Measurements from ENCODE around the gene RELB.
A peak's percentile ranks its signal among the peaks of the same experiment; 100 is the strongest.

The RELB gene

GRCh38 chr19:45061965-45062364 lies 60.7 kb downstream of the RELB start:
- no peak for DNase-seq

DNA sequence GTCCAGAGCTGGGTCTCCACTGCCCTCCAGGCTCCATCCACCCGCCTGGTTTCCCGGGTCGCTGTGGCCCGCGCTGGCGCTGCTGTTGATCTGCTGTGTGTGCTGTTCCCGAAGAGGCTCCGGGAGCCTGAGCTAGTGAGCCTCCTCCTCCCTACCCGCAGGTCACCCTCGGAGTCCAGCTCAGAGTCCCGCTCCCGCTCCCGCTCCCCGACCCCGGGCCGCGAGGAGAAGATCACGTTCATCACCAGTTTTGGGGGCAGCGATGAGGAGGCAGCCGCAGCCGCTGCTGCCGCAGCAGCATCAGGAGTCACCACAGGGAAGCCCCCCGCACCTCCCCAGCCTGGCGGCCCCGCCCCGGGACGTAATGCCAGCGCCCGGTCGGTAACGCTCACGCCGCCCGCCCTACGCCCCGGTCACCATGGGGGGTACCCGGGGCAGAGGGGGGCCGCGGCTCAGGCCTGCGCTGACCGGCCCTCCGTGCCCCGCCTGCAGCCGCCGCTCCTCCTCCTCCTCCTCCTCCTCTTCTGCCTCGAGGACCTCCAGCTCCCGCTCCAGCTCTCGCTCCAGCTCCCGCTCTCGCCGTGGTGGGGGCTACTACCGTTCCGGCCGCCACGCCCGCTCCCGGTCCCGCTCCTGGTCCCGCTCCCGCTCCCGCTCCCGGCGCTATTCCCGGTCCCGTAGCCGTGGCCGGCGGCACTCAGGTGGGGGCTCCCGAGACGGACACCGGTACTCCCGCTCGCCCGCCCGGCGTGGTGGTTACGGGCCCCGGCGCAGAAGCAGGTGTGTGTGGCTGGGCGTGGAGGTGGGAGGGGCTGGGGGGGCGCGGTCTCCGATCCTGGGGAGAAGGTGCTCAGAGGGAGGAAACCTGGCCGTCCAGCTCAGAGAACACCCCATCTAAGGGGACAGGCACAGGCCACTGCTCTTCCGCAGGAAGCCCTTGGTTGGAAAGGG lies 62.9 kb downstream of the RELB start:
- DNase-seq: no peak

DNA sequence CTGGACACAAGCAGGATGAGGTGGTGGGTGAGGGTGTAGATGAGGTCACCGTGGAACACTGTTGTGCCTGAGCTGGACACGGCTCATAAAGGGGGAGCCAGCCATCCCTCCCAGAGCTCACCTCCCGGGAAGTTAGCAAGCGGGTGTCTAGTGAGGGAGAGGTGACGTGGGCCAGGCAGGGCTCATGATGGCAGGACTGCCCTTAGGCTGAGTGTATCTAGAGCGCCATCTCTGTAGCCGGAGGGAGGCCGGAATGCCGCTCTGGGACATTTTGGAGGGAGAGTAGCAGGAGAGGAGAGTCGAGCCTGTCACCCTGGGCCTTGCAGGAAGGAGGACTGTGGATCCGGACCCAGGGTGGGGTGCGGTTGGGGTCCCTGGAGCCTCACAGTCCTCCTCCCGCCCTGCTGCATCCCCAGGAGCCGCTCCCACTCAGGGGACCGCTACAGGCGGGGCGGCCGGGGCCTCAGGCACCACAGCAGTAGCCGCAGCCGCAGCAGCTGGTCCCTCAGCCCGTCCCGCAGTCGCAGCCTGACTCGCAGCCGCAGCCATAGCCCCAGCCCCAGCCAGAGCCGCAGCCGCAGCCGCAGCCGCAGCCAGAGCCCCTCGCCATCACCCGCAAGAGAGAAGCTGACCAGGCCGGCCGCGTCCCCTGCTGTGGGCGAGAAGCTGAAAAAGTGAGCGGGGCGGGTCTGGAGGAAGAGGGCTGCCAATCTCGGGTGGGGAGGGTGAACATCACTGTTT lies 65.8 kb downstream of the RELB start:
- DNase-seq: no peak

DNA sequence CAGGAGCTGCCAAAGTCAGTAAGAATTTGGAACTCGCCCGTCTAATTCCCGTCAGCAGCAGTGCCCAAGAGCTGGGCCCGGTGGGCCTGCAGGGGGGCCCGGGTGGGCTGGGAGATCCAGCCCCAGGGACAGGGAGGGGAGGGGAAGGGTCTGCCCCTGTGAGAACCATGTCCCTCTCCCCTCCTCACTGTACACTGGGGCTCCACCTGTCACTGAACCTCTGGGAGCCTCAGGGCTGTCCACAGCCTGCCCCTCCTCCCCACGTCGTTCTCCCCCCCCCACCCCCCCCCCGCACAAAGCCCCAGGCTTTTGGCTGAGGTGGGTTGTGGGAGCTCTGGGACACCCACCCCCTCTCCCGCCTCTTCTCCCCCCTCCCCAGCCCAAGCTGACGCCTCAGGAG lies 66.8 kb downstream of the RELB start:
- DNase-seq: no peak

DNA sequence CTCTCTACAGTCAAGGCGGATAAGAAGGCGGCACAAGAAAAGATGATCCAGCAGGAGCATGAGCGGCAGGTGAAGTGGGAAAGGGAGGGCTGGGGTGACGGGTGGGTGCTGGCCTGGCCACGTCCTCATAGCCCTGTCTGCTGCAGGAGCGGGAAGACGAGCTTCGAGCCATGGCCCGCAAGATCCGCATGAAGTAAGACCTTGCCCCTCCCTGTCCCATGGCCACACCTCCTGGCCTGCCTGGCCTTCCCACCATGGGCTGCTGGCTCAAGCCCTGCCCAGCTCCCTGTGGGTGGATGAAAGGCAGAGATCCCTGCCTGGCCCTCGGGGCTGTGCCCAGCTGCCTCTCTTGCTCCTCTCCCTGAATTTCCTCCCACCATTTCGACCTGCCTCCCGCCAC lies 67.8 kb downstream of the RELB start:
- no peak for DNase-seq

DNA sequence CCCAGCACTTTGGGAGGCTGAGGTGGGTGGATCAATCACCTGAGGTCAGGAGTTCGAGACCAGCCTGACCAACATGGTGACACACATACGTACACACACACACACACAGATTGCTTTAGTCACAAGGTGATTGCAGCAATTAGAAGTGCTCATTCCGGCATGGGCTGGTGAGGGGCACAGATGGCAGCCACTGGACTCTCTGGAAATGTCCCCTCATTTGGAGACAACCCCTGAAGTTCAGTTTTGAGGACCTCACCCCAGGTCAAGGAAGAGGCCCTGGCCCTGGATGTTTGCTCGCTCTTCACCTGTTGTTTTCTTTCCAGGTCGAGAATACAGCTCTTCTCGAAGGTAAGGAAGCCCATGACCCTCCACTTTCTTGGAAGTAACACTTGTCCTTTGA lies 69.0 kb downstream of the RELB start:
- DNase-seq: no peak

DNA sequence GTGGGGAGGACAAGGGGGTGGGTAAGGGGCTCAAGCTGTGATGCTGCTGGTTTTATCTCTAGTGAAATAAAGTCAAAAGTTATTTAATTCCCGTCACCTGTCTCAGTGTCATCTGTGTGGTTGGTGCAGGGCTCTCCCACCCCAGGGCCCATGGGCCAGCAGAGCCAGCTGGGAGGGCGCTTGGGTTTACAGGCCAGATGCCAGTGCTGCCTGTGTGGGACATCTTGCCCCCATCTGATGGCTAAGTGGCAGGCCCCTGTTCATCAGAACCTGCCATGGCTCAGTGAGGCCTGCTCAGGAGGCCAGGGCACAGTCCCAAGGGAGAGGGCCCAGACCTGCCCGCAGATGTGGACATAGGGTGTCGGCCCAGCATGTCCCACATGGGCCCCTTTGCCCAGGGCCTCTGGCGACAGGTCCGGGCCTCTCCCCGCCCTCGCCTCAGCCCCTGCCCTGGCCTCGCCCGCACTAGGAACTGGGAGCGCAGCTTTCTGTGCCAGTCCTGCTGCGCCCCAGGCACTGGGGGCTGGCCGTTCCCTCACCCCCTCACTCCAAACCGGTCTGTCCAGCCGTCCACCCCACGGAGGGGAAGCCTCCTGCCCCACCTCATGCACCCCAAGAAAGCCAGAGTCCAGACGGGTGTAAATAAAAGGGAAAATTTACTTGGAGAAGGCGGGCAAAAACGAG lies 69.7 kb downstream of the RELB start:
- no peak for DNase-seq

- DNase-seq: no peak
Measured at GRCh38 chr19:45071545-45071938, 70.3 kb downstream of the RELB start.

DNA sequence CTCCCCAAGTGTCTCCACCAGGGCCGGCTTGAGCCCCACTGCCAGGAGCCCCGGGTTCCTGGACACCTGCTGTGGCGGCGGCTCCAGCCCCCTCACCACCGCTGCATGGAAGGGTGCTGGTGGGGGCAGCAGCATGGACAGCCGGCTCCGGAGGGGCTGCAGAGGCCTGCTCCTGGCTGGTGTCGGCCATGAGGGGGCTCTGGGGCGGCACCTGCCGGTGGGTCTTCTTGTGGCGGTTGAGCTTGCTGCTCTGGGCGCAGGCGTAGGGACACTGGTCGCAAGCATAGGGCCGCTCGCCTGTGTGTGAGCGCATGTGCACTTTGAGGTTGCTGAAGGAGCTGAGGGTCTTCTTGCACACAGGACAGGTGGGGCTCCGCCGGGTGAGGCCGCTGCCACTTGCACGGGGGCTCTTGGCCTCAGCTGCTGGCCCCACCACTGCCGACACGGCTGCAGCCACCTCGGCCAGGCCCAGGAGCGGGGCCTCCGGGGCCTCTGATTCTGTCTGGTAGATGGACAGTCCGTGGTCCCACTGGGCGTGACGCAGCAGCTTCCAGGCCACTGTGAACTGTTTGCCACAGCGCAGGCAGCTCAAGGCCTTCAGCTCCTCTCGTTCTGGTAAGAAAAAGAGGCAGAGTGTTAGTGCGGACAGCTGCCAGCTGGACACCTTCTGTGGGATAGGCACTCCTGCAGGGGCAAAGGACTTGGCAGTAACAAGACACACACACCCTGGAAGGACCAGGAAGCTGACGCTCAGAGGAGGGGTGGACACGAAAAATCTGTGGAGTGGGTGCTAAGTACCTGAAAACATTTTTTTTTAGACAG lies 70.9 kb downstream of the RELB start:
- no peak for DNase-seq

- DNase-seq: no peak
Measured at GRCh38 chr19:45074744-45075300, 73.6 kb downstream of the RELB start.

GRCh38 chr19:45075301-45076028 lies 74.2 kb downstream of the RELB start:
- DNase-seq: peak; percentile 26

- peak; percentile 80 for DNase-seq
Measured at GRCh38 chr19:45076029-45076850, 75.0 kb downstream of the RELB start, which contains the start of gene ZNF296. ZNF296 (minus strand) TSS chr19:45076478; CDS start chr19:45076373, 105 bp downstream.

DNA sequence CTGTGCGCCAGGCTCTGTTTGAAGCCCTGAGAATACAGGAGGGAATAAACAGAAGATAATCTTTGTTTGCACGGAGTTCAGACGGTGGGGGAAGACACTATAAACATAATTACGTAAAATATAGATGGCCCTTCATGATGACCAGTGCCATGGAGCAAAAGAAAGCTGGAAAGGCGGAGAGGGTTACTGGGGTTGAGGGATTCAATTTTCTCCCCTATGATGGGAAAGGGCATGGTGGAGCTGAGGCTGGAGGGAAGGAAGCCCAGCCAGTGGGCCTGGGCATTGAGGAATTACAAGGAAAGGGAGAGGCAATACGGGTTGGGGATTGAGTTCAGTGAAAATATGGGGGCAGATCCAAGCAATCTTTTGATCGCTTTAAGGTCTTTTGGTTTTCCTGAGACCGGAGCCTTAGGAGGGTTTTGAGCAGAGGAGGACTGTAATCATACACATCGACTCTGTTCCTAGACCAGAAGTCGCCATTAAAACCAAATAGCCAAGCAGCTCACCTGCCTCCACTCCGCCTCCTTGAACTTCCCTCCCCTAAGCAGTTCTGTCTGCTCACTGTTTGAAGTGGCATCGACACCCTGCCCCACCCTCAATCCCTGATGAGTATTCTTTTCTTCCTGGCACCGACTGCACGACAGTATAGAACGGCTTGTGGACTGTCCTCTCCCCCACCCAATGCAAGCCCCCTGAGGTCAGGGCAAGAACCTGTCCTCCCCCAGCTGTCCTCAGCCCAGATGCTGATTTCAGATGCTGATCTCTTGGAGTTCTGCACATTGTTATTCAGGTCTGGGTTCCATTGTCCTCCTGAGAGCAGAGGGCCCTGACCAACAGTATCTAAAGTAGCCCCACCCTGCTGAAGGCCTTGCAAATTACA lies 75.8 kb downstream of the RELB start:
- DNase-seq: no peak

DNA sequence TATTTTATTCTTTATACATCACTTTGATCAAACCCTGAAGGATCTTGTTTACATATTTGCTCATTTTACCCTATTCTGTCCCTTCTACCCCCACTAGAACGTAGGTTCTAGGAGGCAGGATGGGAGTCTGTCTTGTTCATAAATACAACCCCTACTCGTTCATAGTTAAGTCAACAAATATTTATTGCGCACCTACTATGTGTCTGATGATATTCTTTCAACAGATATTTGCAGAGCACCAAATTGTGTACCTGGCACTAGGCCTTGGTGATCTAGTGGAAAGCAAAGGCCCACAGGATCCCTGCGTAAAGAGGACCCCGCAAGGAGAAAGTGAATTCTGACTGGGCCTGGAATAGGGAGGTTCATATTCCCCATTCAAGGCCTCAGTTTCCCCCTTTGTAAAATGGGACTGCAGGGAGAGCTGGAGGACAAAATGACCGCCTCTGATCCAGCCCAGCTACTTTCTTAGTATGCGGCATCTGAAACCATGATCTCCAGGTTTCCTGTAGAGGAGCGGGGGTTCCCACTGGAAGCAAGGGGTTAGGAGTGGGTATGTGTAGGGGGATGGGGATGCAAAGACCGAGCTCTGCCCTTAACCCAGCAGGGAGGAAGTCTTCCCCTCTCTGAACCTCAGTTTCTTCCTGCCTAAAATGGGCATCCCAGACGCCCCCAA lies 77.3 kb downstream of the RELB start:
- DNase-seq: no peak

- DNase-seq: peak; percentile 84
Measured at GRCh38 chr19:45079063-45079910, 78.0 kb downstream of the RELB start, which contains the start of gene GEMIN7. GEMIN7 (plus strand) TSS chr19:45079260; CDS start chr19:45090115, 10,855 bp downstream.

DNA sequence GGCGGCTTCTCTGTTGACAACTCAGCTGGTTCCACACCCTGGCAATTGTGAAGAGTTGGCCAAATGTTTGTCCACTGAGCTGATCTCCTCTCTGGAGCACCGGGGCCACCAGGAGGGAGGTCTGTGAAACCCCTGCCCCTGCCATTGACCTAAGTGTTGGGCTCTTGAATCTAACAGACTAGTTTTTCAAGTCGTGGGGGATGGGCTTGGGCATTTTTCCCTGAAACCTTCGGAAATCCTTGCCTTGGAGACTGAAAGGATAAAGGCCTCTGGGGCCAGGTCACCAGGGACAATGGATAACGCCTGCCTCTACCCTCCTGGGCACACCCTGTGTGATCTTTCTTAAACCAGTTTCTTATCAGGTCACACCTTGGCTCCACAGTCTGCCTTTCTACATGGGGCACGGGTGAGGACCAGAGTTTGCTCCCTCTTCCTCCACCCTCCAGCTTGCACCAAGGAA lies 78.7 kb downstream of the RELB start:
- DNase-seq: no peak

DNA sequence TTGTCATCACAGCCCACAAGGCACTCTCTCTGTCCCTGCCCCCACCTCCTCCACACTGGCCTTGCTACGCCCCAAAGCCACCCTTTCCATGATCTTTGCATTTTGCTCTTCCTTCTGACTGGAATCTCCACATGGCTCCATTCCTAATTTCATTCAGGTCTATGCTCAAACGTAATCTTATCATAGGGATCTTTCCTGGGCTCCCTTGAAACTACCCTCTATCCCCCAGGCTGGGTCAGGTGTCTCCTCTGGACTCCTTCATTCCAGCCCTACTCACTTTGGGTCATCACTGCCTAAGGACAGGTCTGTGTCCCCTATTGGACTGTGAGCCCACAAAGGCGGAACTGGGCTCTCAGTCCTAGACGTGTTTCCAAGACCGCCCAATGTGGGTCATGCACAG lies 80.9 kb downstream of the RELB start:
- DNase-seq: no peak

DNA sequence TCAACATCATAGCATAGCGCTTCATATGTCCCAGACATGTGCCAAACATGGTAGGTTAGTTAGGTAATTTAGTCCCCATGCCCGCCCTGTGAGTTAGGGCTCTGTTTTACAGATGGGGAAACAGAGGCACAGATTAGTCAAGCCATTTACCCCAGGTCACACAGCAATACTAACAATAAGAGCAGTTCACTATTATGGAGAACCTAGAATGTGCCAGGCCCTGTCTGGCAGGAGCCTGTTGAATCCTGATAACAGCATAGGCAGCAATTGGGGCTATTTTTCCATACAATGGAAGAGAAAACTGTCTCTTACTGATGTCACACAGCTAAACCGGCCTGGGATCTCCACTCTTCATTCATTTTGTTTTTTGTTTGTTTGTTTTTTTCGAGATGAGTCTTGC lies 85.2 kb downstream of the RELB start:
- no peak for DNase-seq

Measured in stimulated activated CD4-positive, alpha-beta T cell treated with anti-CD3 and anti-CD28 coated beads, Interleukin-4, amount 100 ng/mL, for 24 hours (primary cell).